22Rv1 (cell line): ENCODE measurements around the gene OLAH.

Source experiments
- H3K27ac ChIP-seq: fragments of 450-650 bp; 2 replicates; pipeline ENCODE4 v1.5.1; 2017
- CTCF ChIP-seq: fragments of 450-650 bp; IDR thresholded peaks from 2 replicates; pipeline ENCODE4 v1.5.1; 2017; ENCODE audit warnings: mild to moderate bottlenecking
- ZFX ChIP-seq: fragments of 450-650 bp; IDR thresholded peaks from 2 replicates; pipeline ENCODE4 v1.6.1; 2017; ENCODE audit warnings: antibody characterized with exemption, borderline replicate concordance

Gene OLAH

DNA sequence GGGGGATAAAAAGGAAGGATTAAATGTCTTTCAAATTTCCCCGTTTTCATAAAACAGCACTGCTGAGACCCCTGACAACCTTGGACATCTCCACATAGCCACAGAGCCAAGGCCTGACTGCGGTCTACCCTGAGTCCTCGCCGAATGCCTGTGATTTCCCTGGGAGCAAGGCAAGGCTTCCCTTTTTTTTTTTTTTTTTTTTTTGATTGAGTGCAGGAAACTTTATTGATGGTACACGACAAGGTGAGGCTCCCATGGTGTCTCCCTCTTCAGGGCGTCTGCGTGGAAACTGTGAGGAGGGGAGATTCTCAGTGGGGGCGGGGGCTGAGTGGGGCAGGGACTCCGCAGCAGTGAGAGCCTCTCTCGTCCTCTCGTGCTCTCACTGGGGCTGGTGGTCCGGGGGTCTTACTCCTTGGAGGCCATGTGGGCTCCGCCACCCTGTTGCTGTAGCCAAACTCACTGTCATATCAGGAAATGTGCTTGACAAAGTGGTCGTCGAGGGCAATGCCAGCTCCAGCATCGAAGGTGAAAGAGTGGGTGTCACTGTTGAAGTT is 49.2 kb downstream of the OLAH start:
- no peak for TF ChIP-seq CTCF
- H3K27ac ChIP-seq, result no peak overlapping the region

DNA sequence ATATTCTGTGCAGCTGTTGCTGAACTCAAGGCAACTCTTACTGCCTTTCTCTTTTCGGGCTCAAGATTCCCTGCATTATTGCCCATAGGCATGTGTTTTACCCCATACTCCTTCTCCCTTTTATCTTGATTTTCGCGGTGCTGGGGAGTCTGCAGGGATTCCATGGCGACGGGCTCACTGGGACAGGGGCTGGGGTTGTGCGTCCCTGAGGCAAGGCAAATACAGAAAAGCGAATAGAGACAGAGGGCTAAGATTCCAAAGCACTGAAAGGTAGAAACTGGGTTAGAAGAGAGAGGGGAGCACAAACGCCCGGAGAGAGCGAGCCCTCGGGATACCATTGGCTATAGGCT is 52.9 kb downstream of the OLAH start:
- H3K27ac ChIP-seq, result peak overlapping the region; percentile 99
- TF ChIP-seq ZFX, result no peak
- TF ChIP-seq CTCF, result no peak

DNA sequence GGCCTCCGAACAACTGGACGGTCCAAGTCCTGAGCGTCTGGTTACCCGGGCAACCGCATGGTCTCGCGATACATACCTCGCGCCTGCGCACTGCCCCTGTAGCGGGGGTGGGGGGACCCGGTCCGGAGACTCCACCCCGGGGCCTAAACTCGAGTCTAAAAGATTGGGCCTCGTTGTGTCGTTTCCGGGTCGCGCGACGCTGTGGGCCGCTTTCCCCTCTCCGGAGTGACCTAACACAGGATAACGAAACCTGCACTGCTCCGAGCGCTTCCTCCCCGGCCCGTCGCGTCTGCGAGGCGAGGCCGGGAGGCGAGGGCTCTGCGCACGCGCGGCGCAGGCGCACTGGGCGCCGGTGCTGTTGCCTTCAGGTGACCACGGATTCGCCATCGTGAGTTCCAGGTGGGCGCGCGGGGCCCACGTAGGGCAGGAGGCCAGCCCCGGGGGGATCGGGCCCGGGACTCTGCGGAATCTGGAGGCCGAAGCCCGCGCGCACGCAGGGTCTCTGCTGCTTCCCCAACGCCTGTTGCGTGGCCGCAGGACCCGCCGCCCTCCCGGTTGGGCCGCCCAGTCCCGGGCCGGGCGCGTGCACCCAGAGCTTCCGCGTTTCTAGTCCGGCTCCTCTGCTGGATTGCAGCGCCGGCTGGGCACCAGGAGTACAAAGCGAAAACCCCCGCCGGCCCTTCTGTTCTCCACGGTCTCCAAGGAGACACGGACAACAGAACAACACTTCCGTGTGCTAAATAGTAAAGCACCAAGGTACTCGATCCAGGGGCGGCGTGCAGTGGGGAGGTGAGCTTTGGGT is 53.5 kb downstream of the OLAH start, which contains the start of gene RPP38:
TSS of gene RPP38 (plus strand) at position 345 of the 802 bp plus-strand sequence. CDS start 5,960 bp downstream, outside the sequence.
- TF ChIP-seq CTCF (no peak), ZFX (no peak)
- H3K27ac ChIP-seq, result peak within 1 kb of the TSS; percentile 99

- TF ChIP-seq ZFX (no peak), CTCF (no peak)
- H3K27ac ChIP-seq, result no peak overlapping the region
Measured at GRCh38 chr10:15099886-15100285, 56.1 kb downstream of the OLAH start.

DNA sequence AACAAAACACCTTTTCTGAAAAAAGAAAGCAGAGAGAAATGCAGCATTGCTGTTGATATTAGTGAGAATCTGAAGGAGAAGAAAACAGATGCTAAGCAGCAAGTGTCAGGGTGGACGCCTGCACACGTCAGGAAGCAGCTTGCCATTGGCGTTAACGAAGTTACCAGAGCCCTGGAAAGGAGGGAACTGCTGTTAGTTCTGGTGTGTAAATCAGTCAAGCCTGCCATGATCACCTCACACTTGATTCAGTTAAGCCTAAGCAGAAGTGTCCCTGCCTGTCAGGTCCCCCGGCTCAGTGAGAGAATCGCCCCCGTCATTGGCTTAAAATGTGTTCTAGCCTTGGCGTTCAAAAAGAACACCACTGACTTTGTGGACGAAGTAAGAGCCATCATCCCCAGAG is 59.8 kb downstream of the OLAH start:
- no peak overlapping the region for H3K27ac ChIP-seq
- TF ChIP-seq CTCF (no peak), ZFX (no peak)

DNA sequence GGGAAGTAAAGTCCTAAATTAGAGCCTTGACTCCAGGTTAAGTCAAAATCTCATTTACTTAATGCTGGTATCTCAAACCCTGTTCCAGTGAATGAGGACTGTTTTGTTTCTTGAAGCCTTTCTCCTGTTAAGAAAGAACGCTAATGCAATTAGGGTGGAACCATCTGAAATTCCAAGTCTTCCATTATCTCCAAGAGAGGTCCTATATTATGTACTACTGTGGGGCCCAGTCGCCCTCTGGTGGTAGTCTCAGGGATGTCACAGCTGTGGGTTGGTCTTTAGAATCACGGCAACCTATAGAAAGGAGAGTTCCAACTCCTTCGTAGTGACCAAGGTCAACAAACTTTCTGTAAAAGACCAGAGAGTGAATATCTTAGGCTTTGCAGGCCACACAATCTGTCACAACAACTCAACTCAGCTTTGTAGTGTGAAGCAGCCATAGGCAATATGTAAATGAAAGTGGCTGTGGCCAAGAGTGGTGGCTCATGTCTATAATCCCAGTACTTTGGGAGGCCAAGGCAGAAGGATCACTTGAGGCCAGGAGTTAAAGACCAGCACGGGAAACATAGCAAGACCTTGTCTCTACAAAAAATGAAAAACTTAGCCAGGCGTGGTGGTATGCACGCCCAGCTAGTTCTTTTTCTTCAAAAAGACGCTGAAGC is 62.7 kb downstream of the OLAH start:
- H3K27ac ChIP-seq, result no peak overlapping the region
- TF ChIP-seq CTCF (peak; percentile 96), ZFX (no peak)

GRCh38 chr10:15112657-15113056 is 68.9 kb downstream of the OLAH start:
- TF ChIP-seq ZFX (no peak), CTCF (no peak)
- no peak overlapping the region for H3K27ac ChIP-seq
